GM11168 (cell line): ENCODE measurements around the gene CACNA2D4.

Experiments
- in situ Hi-C: fragments of 300-500 bp; cut with MboI; formaldehyde crosslinking; loops from one replicate; pipeline ENCODE4 v1.12.0; 2022; ENCODE audit warnings: low sequenced_read_pairs; ENCODE audit not compliant: unreplicated experiment

The CACNA2D4 gene

GRCh38 chr12:1807087-1807860 is 111.2 kb downstream of the CACNA2D4 start:
- in situ Hi-C loops, result no loop called here

- in situ Hi-C loops, result no loop called here
Measured at GRCh38 chr12:1806301-1807086, 112.0 kb downstream of the CACNA2D4 start.

- in situ Hi-C loops, result no loop called here
Measured at GRCh38 chr12:1805441-1806081, 112.9 kb downstream of the CACNA2D4 start.

- in situ Hi-C loops, result no loop called here
Measured at GRCh38 chr12:1804545-1805332, 113.7 kb downstream of the CACNA2D4 start.

- in situ Hi-C loops, result no loop called here
Measured at GRCh38 chr12:1803736-1804135, 114.7 kb downstream of the CACNA2D4 start.

GRCh38 chr12:1801303-1801975 is 117.0 kb downstream of the CACNA2D4 start:
- in situ Hi-C loops, result no loop called here

GRCh38 chr12:1800401-1801302 is 117.8 kb downstream of the CACNA2D4 start:
- in situ Hi-C loops, result no loop called here

GRCh38 chr12:1799882-1800400 is 118.5 kb downstream of the CACNA2D4 start:
- in situ Hi-C loops, result no loop called here

- in situ Hi-C loops, result no loop called here
Measured at GRCh38 chr12:1799051-1799881, 119.2 kb downstream of the CACNA2D4 start.

GRCh38 chr12:1798641-1799020 is 119.8 kb downstream of the CACNA2D4 start:
- in situ Hi-C loops, result no loop called here

GRCh38 chr12:1797991-1798640 is 120.3 kb downstream of the CACNA2D4 start:
- in situ Hi-C loops, result no loop called here

GRCh38 chr12:1797011-1797901 is 121.2 kb downstream of the CACNA2D4 start:
- in situ Hi-C loops, result no loop called here

GRCh38 chr12:1796515-1797010 is 121.9 kb downstream of the CACNA2D4 start:
- in situ Hi-C loops, result no loop called here

- in situ Hi-C loops, result no loop called here
Measured at GRCh38 chr12:1795785-1796514, 122.5 kb downstream of the CACNA2D4 start.

- in situ Hi-C loops, result no loop called here
Measured at GRCh38 chr12:1795221-1795784, 123.1 kb downstream of the CACNA2D4 start.
